Neural cell (in vitro differentiated cells): ENCODE measurements around the gene NUBP1.

ENCODE experiments used
- CTCF ChIP-seq: fragments of 450-650 bp; IDR thresholded peaks from 2 replicates; pipeline ENCODE4 v1.5.1; 2014; ENCODE audit warnings: antibody characterized with exemption, mild to moderate bottlenecking, moderate library complexity; ENCODE audit not compliant: poor library complexity, severe bottlenecking
- POLR2AphosphoS5 ChIP-seq: IDR thresholded peaks from 2 replicates; pipeline ENCODE4 v1.6.1; 2012
- TAF1 ChIP-seq: IDR thresholded peaks from 2 replicates; pipeline ENCODE4 v1.6.1; 2012; ENCODE audit warnings: low read depth

DNA sequence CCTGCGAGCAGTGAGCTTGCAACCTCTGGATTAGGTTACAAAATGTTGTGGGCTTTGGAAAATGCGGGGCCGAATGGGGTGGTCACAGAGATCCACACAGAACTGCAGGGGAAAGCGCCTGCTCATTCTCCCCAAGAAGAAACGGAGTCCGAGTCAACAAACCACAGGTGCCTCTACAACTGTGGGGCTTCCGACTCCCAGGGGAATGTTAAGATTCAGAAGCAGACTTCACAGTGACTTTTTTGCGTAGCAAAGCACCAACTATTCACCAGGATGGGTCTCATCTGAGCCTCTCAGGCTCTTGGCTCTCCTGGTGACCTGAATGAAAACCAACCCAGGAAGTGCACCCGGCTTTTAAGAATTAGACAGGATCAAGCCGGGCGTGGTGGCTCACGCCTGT lies 33.7 kb downstream of the NUBP1 start:
- TF ChIP-seq CTCF (no peak), POLR2AphosphoS5 (no peak), TAF1 (no peak)
